GM21367 (cell line): ENCODE results near the gene RIPPLY2.
"Not testable (repeated sequence)": the region's sequence is repeated elsewhere in the genome, so short reads cannot be mapped to it uniquely, and the experiment has no call there.

Experiments used
- ATAC-seq: cut with Tn5 transposase; IDR thresholded peaks from one replicate; pipeline ENCODE4 v1.9.1; 2021; ENCODE audit not compliant: unreplicated experiment

Gene RIPPLY2

DNA sequence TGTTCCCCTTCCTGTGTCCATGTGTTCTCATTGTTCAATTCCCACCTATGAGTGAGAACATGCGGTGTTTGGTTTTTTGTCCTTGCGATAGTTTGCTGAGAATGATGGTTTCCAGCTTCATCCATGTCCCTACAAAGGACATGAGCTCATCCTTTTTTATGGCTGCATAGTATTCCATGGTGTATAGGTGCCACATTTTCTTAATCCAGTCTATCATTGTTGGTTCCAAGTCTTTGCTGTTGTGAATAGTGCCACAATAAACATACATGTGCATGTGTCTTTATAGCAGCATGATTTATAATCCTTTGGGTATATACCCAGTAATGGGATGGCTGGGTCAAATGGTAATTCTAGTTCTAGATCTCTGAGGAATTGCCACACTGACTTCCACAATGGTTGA is 43.9 kb downstream of the RIPPLY2 start:
- not testable (repeated sequence) for ATAC-seq

DNA sequence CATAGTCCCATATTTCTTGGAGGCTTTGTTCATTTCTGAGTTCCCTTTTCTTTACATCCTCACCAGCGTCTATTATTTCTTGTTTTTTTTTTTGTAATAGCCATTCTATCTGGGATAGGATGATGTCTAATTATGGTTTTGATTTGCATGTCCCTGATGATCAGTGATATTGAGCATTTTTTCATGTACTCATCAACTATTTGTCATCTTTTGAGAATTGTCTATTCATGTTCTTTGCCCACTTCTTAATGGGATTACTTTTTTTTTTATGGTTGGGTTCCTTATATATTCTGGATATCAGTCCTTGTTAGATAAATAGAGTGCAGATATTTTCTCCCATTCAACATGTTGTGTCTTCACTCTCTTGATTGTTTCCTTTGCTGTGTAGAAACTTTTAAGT is 48.5 kb downstream of the RIPPLY2 start:
- ATAC-seq = no peak

DNA sequence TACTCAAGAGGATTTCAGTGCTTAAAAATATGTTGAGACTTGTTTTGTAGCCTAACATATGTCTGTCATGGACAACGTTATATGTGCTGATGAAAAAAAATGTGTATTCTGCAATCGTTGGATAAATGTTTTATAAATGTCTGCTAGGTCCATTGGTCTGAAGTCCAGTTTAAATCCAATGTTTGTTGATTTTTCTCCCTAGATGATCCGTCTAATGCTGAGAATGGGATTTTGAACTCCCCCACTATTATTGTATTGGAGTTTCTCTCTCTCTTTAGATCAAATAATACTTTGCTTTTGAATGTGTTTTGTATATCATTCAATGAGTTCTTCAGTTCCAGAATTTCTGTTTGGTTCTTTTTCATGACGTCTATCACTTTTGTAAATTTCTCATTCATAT is 51.2 kb downstream of the RIPPLY2 start:
- no peak for ATAC-seq

DNA sequence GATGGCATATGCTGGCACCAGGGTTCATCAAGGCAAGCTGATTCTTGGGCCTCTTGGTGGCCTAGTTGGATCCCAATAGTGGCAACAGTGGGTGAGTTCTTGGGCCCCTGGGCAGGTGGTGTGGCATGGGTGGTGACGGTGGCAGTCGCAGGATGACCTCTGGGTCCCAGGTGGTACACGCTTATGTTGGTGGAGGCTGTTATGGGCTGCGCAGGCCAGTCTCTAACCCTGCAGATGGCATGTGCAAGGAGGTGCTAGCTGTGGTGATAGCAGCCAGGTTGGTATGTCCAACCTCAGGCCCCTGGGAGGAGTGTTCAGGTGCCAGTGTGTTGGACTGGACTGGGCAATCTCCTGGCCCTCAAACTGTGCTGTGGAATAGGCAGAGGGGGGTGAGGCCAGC is 52.5 kb downstream of the RIPPLY2 start:
- no peak for ATAC-seq
